ENCODE results near the gene ATP13A4.

Gene ATP13A4

GRCh38 chr3:193372783-193373182, 181.9 kb downstream of the ATP13A4 start:
- Mint-ChIP-seq H3K27me3 (peaks cover 10% of the 10 kb centered on the region), H3K27ac (no peak overlapping the region), H3K36me3 (no peaks in the 10 kb centered on the region), H3K4me3 (no peak overlapping the region), H3K4me1 (peaks cover 5% of the 10 kb centered on the region), H3K9me3 (no peaks in the 10 kb centered on the region)
- DNase-seq = no peak
- CTCF ChIA-PET = no interaction called here

GRCh38 chr3:193367868-193368267, 186.8 kb downstream of the ATP13A4 start:
- DNase-seq = no peak
- Mint-ChIP-seq H3K4me1 (peaks cover 2% of the 10 kb centered on the region), H3K4me3 (no peak overlapping the region), H3K27ac (no peak overlapping the region), H3K27me3 (no peaks in the 10 kb centered on the region), H3K9me3 (no peaks in the 10 kb centered on the region), H3K36me3 (no peaks in the 10 kb centered on the region)
- CTCF ChIA-PET = no interaction called here

- Mint-ChIP-seq H3K27me3 (peaks cover 5% of the 10 kb centered on the region), H3K27ac (no peak overlapping the region), H3K36me3 (no peaks in the 10 kb centered on the region), H3K9me3 (no peaks in the 10 kb centered on the region), H3K4me1 (no peaks in the 10 kb centered on the region), H3K4me3 (no peak overlapping the region)
- CTCF ChIA-PET = no interaction called here
- no peak for DNase-seq
These were observed 197.4 kb downstream of the ATP13A4 start for GRCh38 chr3:193357291-193357690.

- Mint-ChIP-seq H3K27ac (no peak overlapping the region), H3K4me1 (no peaks in the 10 kb centered on the region), H3K4me3 (no peak overlapping the region), H3K9me3 (no peaks in the 10 kb centered on the region), H3K27me3 (peaks cover 3% of the 10 kb centered on the region), H3K36me3 (no peaks in the 10 kb centered on the region)
- CTCF ChIA-PET = no interaction called here
- DNase-seq = no peak
These were observed 200.3 kb downstream of the ATP13A4 start for GRCh38 chr3:193354423-193354822.

All from activated naive CD4-positive, alpha-beta T cell treated with anti-CD3 and anti-CD28 coated beads, Interleukin-2, amount 10 ng/mL, durations not matched to agents 7 days and 5 days (primary cell).